GM12878 (cell line): ENCODE results near the gene SLF2. TPM values are rescaled to one million over a fixed set of nuclear protein-coding genes. Genes with fewer than 3 reads are reported as not detected.

Experiments
- ATAC-seq: fragments of 200-7000 bp; cut with Tn5 transposase; 3 replicates; pipeline ENCODE4 v1.9.1; 2020; ENCODE audit warnings: mild to moderate bottlenecking, moderate library complexity
- BruUV-seq: library from RNA; stranded (reverse); fragments of 400-500 nt; replicated peaks from 2 replicates; lab custom pipeline; 2021; lab: Mats Ljungman, UMichigan
- CTCF ChIA-PET: fragments of 300-600 bp; sonication (Branson Sonifier 250); formaldehyde crosslinking; extraction: SDS; loops from one replicate; lab custom pipeline; 2021; ENCODE audit warnings: inconsistent platforms; lab: Yijun Ruan, JAX
- POLR2A ChIA-PET: fragments of 350-600 bp; formaldehyde crosslinking; extraction: SDS; loops from one replicate; lab custom pipeline; 2021; ENCODE audit warnings: inconsistent platforms; lab: Charles Lee
- RAD21 ChIA-PET: fragments of 300-600 bp; sonication (Branson Sonifier 250); formaldehyde crosslinking; loops from one replicate; lab custom pipeline; 2023; ENCODE audit warnings: antibody characterized with exemption; ENCODE audit not compliant: unreplicated experiment; lab: Charles Lee
- SMC1A ChIA-PET: fragments of 300-600 bp; sonication (Branson Sonifier 250); formaldehyde crosslinking; loops from one replicate; lab custom pipeline; 2023; ENCODE audit not compliant: unreplicated experiment, uncharacterized antibody; lab: Charles Lee
- DNase-seq: peaks from one replicate; pipeline ENCODE4 v3.0.0-alpha.2; 2011; ENCODE audit warnings: low read depth, low spot score
- FAIRE-seq: peaks from 3 replicates; lab custom pipeline; 2011; peaks lifted over from hg19 to GRCh38; lab: Jason Lieb, UNC
- H2AFZ ChIP-seq: 2 replicates; pipeline ENCODE4 v1.6.0; 2011; ENCODE audit warnings: low read depth, low read length, control low read depth; ENCODE audit not compliant: control insufficient read depth
- H3K27ac ChIP-seq: 2 replicates; pipeline ENCODE4 v1.5.1; 2011; ENCODE audit warnings: control low read depth; ENCODE audit not compliant: control insufficient read depth, insufficient read depth
- H3K27me3 ChIP-seq, 2 experiments: replicated peaks in 1 of 2; 2 replicates each; pipeline versions ENCODE4 v1.6.0 to v1.6.1; 2011; ENCODE audit warnings: low read length in 1 of 2; ENCODE audit not compliant: control insufficient read depth in 2 of 2, insufficient read depth in 2 of 2
- H3K36me3 ChIP-seq, 2 experiments: 2 replicates each; pipeline ENCODE4 v1.5.1; 2011; ENCODE audit warnings: low read length in 1 of 2; ENCODE audit not compliant: control insufficient read depth in 2 of 2, insufficient read depth in 2 of 2
- H3K4me1 ChIP-seq: 2 replicates; pipeline ENCODE4 v1.6.1; 2011; ENCODE audit warnings: mild to moderate bottlenecking, low read length, moderate library complexity, mixed read lengths; ENCODE audit not compliant: control insufficient read depth, insufficient read depth
- H3K4me2 ChIP-seq: 2 replicates; pipeline ENCODE4 v1.6.0; 2011; ENCODE audit warnings: control low read depth; ENCODE audit not compliant: control insufficient read depth, insufficient read depth
- H3K4me3 ChIP-seq: fragments of 200-600 bp; sonication (generic); 2 replicates; pipeline ENCODE4 v1.5.1; 2016
- H3K79me2 ChIP-seq: 2 replicates; pipeline ENCODE4 v1.6.0; 2011; ENCODE audit warnings: low read length; ENCODE audit not compliant: control insufficient read depth, insufficient read depth
- H3K9ac ChIP-seq: 2 replicates; pipeline ENCODE4 v1.8.0; 2011; ENCODE audit warnings: low read length, control low read depth, mixed read lengths; ENCODE audit not compliant: control insufficient read depth, insufficient read depth
- H3K9me3 ChIP-seq: replicated peaks from 3 replicates; pipeline ENCODE4 v1.5.1; 2011; ENCODE audit warnings: mild to moderate bottlenecking, low read length; ENCODE audit not compliant: control insufficient read depth, insufficient read depth
- H4K20me1 ChIP-seq: 2 replicates; pipeline ENCODE4 v1.6.0; 2011; ENCODE audit not compliant: control insufficient read depth, insufficient read depth
- HCFC1 ChIP-seq: fragments of 150-350 bp; IDR thresholded peaks from 2 replicates; pipeline ENCODE4 v1.6.1; 2014; ENCODE audit warnings: low read length
- JUNB ChIP-seq: IDR thresholded peaks from 2 replicates; pipeline ENCODE4 v1.6.1; 2016; ENCODE audit warnings: antibody characterized with exemption, mild to moderate bottlenecking
- KDM1A ChIP-seq: fragments of 200-600 bp; sonication (generic); IDR thresholded peaks from 2 replicates; pipeline ENCODE4 v1.6.1; 2016; ENCODE audit warnings: borderline replicate concordance
- MTA3 ChIP-seq: IDR thresholded peaks from 2 replicates; pipeline ENCODE4 v1.6.1; 2012; ENCODE audit warnings: low read length, inconsistent platforms, borderline replicate concordance
- MYB ChIP-seq: fragments of 150-350 bp; IDR thresholded peaks from 2 replicates; pipeline ENCODE4 v1.6.1; 2014; ENCODE audit warnings: mild to moderate bottlenecking, low read depth, low read length, borderline replicate concordance
- NR2F1 ChIP-seq: fragments of 450-650 bp; conservative IDR thresholded peaks from 2 replicates; pipeline ENCODE4 v1.6.1; 2017; ENCODE audit warnings: mild to moderate bottlenecking
- WGBS: methylation state at CpG from one replicate; pipeline ENCODE4 v1.1.6; 2016; ENCODE audit warnings: low lambda C conversion rate; ENCODE audit not compliant: insufficient replicate concordance, insufficient coverage; ENCODE audit errors: missing lambda C conversion rate; 5-methylcytosine and 5-hydroxymethylcytosine counted together
- in situ Hi-C: fragments of 300-500 bp; cut with MboI; formaldehyde crosslinking; loops from 9 replicates; pipeline ENCODE4 v1.14.3; 2018; ENCODE audit warnings: mixed read lengths
- intact Hi-C: fragments of 100-400 bp; cut with micrococcal nuclease; formaldehyde crosslinking; loops from one replicate; pipeline ENCODE4 v1.14.2; 2022; ENCODE audit not compliant: unreplicated experiment
- polyA plus RNA-seq, 11 experiments: library from polyadenylated mRNA; depleted of rRNA in 4 of 11; unstranded in 6 of 11; stranded (reverse) in 5 of 11; fragments of >200 nt; fragmentation: Nextera tagmentation in 4 of 11; fragmentation: Illumina TruSeq in 1 of 11; extraction: Ambion mirVana in 4 of 11; extraction: Trizol in 1 of 11; gene quantifications; 1 replicate in 1 of 11; 2 replicates in 10 of 11; pipeline versions ENCODE4 v1.2.1 to v1.2.3, GENCODE V29; 2011 to 2016; ENCODE audit warnings: inconsistent platforms in 2 of 11, missing spikeins in 2 of 11, low read depth in 1 of 11
- total RNA-seq, 4 experiments: library from RNA; depleted of rRNA in 3 of 4; stranded (reverse); fragments of >200 nt in 3 of 4; fragmentation: Illumina TruSeq in 1 of 4; extraction: Trizol in 1 of 4; gene quantifications; 2 replicates each; pipeline versions ENCODE4 v1.2.1 to v1.2.3, GENCODE V29; 2013 to 2021
- TF ChIP-seq, protein P1 (sequence below): fragments of 450-650 bp; IDR thresholded peaks from 2 replicates; pipeline ENCODE4 v1.6.1; 2017; ENCODE audit warnings: mild to moderate bottlenecking, moderate library complexity

SLF2 gene
- total and polyA plus RNA-seq, 10 of the 15 experiments (the other 5 are each of a cell fraction or from before 2014, with no cell fraction given): 3.0 to 25.2 (median 17.9) TPM

DNA sequence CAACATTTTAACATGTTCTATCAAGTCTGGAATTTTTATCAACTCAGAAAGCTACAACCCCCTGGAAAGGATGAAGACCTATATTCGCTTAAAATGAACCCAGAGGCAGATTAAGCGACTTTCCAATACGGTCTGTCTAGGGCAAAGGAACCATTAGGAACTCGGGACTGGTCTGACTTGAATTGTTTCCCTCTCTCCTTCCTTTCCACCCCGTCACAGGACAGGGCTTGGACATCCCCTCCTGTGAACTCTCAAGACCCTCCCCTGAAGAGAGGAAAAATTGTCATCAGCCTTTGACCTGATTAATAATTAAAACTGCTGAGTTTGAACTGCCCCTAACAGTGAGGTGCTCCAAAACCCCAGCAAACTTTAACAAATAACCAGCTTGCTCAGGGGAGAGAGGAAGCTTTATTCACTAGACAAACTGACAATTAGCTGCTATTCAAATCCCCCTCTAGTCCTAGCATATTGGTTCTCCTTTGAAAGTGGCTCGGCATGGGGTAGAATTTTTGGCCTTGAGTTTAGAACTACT, 22.6 kb upstream of the SLF2 start (continued):
- TF ChIP-seq HCFC1: no peak
- TF ChIP-seq MTA3: no peak
- no peak for TF ChIP-seq JUNB
- TF ChIP-seq, all 136 proteins: peak for 0

GRCh38 chr10:100890673-100891317, 22.0 kb upstream of the SLF2 start:
- SMC1A ChIA-PET: no interaction called here
- DNase-seq: no peak

More at GRCh38 chr10:100890673-100891317, 22.0 kb upstream of the SLF2 start:
- Histone ChIP-seq H3K27me3 (no peaks in the 10 kb centered on the region), H3K4me3 (no peak overlapping the region), H4K20me1 (no peaks in the 10 kb centered on the region), H3K4me2 (no peak overlapping the region), H3K4me1 (no peaks in the 10 kb centered on the region), H2AFZ (no peak overlapping the region), H3K79me2 (no peaks in the 10 kb centered on the region), H3K36me3 (no peaks in the 10 kb centered on the region), H3K9me3 (no peaks in the 10 kb centered on the region), H3K27ac (no peak overlapping the region), H3K9ac (no peak overlapping the region)
- RAD21 ChIA-PET: no interaction called here
- TF ChIP-seq MYB (no peak), NR2F1 (no peak), KDM1A (no peak)
- TF ChIP-seq, protein P1, sequence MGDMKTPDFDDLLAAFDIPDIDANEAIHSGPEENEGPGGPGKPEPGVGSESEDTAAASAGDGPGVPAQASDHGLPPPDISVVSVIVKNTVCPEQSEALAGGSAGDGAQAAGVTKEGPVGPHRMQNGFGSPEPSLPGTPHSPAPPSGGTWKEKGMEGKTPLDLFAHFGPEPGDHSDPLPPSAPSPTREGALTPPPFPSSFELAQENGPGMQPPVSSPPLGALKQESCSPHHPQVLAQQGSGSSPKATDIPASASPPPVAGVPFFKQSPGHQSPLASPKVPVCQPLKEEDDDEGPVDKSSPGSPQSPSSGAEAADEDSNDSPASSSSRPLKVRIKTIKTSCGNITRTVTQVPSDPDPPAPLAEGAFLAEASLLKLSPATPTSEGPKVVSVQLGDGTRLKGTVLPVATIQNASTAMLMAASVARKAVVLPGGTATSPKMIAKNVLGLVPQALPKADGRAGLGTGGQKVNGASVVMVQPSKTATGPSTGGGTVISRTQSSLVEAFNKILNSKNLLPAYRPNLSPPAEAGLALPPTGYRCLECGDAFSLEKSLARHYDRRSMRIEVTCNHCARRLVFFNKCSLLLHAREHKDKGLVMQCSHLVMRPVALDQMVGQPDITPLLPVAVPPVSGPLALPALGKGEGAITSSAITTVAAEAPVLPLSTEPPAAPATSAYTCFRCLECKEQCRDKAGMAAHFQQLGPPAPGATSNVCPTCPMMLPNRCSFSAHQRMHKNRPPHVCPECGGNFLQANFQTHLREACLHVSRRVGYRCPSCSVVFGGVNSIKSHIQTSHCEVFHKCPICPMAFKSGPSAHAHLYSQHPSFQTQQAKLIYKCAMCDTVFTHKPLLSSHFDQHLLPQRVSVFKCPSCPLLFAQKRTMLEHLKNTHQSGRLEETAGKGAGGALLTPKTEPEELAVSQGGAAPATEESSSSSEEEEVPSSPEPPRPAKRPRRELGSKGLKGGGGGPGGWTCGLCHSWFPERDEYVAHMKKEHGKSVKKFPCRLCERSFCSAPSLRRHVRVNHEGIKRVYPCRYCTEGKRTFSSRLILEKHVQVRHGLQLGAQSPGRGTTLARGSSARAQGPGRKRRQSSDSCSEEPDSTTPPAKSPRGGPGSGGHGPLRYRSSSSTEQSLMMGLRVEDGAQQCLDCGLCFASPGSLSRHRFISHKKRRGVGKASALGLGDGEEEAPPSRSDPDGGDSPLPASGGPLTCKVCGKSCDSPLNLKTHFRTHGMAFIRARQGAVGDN: no peak
- ATAC-seq (no peak), FAIRE-seq (no peak)
- WGBS: 50% methylated on average over 7 of the region's 7 CpGs
- CTCF ChIA-PET: interaction anchor here (0.8 kb wide), 1 partner anchor 11 kb away, joined by 3 read pairs; no protein-coding TSS in a partner anchor
- BruUV-seq: no TSS peak
- in situ Hi-C loops (no loop called here), intact Hi-C loops (no loop called here)
- POLR2A ChIA-PET: no interaction called here
